Suprapubic skin (tissue), 4 donors: ENCODE data around the gene BEST2. TPM values are rescaled to one million over a fixed set of nuclear protein-coding genes. Genes with fewer than 3 reads are reported as not detected.

Experiments used
- DNase-seq, 2 donors: peaks; one replicate each; pipeline ENCODE4 v3.0.0-alpha.2; 2019; ENCODE audit warnings: low spot score in 2 of 2
- H3K27ac ChIP-seq: fragments of 200-600 bp; sonication (generic); one replicate; pipeline ENCODE4 v1.5.1; 2019
- H3K27me3 ChIP-seq: fragments of 200-600 bp; sonication (generic); one replicate; pipeline ENCODE4 v1.5.1; 2019
- H3K36me3 ChIP-seq: fragments of 200-600 bp; sonication (generic); one replicate; pipeline ENCODE4 v1.5.1; 2019
- H3K4me1 ChIP-seq: fragments of 200-600 bp; sonication (generic); one replicate; pipeline ENCODE4 v1.5.1; 2019
- H3K4me3 ChIP-seq: fragments of 200-600 bp; sonication (generic); one replicate; pipeline ENCODE4 v1.5.1; 2019; ENCODE audit warnings: mild to moderate bottlenecking
- H3K9me3 ChIP-seq: fragments of 200-600 bp; sonication (generic); one replicate; pipeline ENCODE4 v1.5.1; 2019
- EP300 ChIP-seq: sonication (generic); formaldehyde crosslinking; IDR thresholded peaks from one replicate; pipeline ENCODE4 v1.6.1; 2017; ENCODE audit warnings: antibody characterized with exemption
- POLR2A ChIP-seq, 2 donors: fragments of 450-650 bp; IDR thresholded peaks; one replicate each; pipeline ENCODE4 v1.6.1; 2017; ENCODE audit warnings: antibody characterized with exemption in 2 of 2, mild to moderate bottlenecking in 2 of 2, moderate library complexity in 2 of 2
- POLR2AphosphoS5 ChIP-seq, 3 donors: sonication (generic); formaldehyde crosslinking; IDR thresholded peaks; one replicate each; pipeline ENCODE4 v1.6.1; 2017; ENCODE audit warnings: antibody characterized with exemption in 3 of 3
- WGBS: methylation state at CpG from one replicate; pipeline ENCODE4 v1.1.5; 2018; 5-methylcytosine and 5-hydroxymethylcytosine counted together
- total RNA-seq, 4 donors: library from RNA; depleted of rRNA; stranded (reverse); fragments of >200 nt; gene quantifications; one replicate each; pipeline ENCODE4 v1.1.0, GENCODE V29; 2016
- TF ChIP-seq, protein P1 (sequence below), 2 donors: fragments of 200-600 bp in 1 of 2; fragments of 450-650 bp in 1 of 2; sonication (generic) in 1 of 2; IDR thresholded peaks; one replicate each; pipeline ENCODE4 v1.5.1; 2016 to 2019; ENCODE audit warnings: antibody characterized with exemption in 2 of 2, mild to moderate bottlenecking in 1 of 2, moderate library complexity in 1 of 2

The BEST2 gene
- total RNA-seq, 4 donors from 2014 or later, result 18.2 to 62.0 (median 46.8) TPM

DNA sequence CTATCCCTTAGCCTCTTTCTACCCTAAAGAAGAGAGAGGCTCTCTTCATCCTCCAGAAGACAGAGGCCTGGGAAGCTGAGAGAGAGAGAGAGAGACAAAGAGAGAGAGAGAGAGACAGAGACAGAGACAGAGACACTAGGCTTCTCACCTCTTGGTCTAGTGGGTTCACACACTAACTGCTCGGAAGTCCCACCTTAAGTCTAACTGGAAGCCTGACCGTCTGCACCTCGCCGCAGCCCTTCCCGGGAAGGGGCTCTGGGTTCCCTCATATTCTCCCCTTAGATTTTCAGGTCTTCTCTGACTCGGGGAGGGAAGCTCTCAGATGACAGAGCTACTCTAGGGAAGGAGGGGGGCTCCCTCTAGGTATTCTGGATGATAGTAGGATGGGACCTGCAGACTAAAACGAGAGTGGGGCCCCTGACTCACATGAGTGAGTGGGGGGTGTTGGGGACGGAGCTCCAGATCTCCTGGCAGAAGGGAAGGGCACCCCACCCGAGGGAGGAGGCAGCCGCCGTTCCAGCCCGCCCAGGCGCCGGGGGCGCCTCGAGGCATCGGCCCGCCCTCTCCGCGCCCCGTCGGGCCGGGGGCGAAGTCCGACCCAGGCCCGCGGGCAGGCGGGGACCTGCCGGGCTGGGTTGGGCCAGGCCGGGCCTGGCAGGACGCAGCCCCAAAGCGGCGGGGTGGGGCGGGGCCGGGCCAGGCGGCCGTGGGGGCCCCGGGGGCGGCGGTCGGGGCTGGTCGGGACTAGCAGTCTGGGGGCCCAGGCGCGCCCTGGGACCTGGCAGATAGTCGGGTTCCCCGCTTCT lies 37.7 kb downstream of the BEST2 start:
- Histone ChIP-seq H3K27ac (peak overlapping the region; percentile 97), H3K4me3 (peak overlapping the region; percentile 88), H3K9me3 (no peaks in the 10 kb centered on the region), H3K27me3 (no peaks in the 10 kb centered on the region), H3K4me1 (peaks cover 69% of the 10 kb centered on the region), H3K36me3 (no peaks in the 10 kb centered on the region)
- 1% methylated on average over 7 of the region's 46 CpGs for WGBS
- DNase-seq, result peak in 1 of 2 donors; percentile 79
- TF ChIP-seq, protein P1, sequence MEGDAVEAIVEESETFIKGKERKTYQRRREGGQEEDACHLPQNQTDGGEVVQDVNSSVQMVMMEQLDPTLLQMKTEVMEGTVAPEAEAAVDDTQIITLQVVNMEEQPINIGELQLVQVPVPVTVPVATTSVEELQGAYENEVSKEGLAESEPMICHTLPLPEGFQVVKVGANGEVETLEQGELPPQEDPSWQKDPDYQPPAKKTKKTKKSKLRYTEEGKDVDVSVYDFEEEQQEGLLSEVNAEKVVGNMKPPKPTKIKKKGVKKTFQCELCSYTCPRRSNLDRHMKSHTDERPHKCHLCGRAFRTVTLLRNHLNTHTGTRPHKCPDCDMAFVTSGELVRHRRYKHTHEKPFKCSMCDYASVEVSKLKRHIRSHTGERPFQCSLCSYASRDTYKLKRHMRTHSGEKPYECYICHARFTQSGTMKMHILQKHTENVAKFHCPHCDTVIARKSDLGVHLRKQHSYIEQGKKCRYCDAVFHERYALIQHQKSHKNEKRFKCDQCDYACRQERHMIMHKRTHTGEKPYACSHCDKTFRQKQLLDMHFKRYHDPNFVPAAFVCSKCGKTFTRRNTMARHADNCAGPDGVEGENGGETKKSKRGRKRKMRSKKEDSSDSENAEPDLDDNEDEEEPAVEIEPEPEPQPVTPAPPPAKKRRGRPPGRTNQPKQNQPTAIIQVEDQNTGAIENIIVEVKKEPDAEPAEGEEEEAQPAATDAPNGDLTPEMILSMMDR (IDR thresholded peaks at IDR 0.05), result no peak
- TF ChIP-seq POLR2AphosphoS5 (IDR thresholded peaks at IDR 0.05) (no peak), POLR2A (IDR thresholded peaks at IDR 0.05) (peak in 1 of 2 donors; percentile 16), EP300 (no peak)

DNA sequence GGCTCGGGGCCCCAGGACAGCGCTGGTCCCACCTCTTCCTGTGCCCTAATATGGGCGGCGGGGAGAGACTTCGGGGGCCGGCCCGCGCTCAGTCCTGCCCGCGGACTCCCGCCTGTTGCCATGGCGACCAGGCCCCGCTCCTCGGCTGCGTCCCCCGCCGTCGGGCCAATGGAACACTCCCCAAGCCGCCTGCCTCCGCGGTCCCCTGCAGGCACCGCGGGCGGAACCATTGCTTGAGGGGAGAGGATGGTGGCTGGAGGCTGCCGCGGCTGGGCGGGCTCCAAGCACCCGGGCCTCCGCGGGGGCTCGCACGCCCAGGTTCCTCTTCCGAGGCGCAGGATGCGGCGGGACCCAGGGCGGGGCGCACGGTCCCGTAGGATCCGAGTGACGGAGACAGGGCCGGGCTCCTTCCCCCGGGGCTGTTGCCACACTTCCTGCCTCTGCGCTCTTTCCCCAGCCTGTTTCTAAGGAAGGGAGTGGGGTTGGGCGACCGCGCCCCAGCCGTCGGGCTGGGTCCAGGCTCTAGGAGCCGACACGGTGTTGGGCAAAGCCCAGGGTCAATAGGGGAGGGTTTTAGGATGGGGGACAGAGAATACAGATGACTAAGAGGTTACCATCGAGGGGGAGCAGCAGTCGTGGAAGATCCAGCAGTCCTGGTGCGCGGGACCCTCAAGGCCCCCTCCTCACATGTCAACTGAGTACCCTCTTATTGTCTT lies 38.5 kb downstream of the BEST2 start:
- H3K27ac ChIP-seq, result peak overlapping the region; percentile 97
- peaks cover 69% of the 10 kb centered on the region for H3K4me1 ChIP-seq
- no peak for TF ChIP-seq EP300
- TF ChIP-seq, protein P1 (IDR thresholded peaks at IDR 0.05), result no peak
- peak in 1 of 2 donors; percentile 75 for TF ChIP-seq POLR2A (IDR thresholded peaks at IDR 0.05)
- peak; percentile 60 to 97 (median 92) for TF ChIP-seq POLR2AphosphoS5 (IDR thresholded peaks at IDR 0.05)
- whole genome bisulfite sequencing, result under 1% methylated on average over 15 of the region's 56 CpGs
- no peaks in the 10 kb centered on the region for H3K9me3 ChIP-seq
- DNase-seq, result peak; percentile 97 to 98
- peak overlapping the region; percentile 88 for H3K4me3 ChIP-seq
- H3K36me3 ChIP-seq, result no peaks in the 10 kb centered on the region
- no peaks in the 10 kb centered on the region for H3K27me3 ChIP-seq

GRCh38 chr19:12790628-12791344 lies 39.2 kb downstream of the BEST2 start:
- H3K4me1 ChIP-seq, result peaks cover 69% of the 10 kb centered on the region
- WGBS, result 2% methylated on average over 22 of the region's 22 CpGs
- TF ChIP-seq POLR2AphosphoS5 (IDR thresholded peaks at IDR 0.05), result no peak
- no peak for TF ChIP-seq EP300
- no peak for TF ChIP-seq POLR2A (IDR thresholded peaks at IDR 0.05)
- TF ChIP-seq, protein P1 (IDR thresholded peaks at IDR 0.05), result no peak
- H3K9me3 ChIP-seq, result no peaks in the 10 kb centered on the region
- DNase-seq, result peak in 1 of 2 donors; percentile 70
- no peaks in the 10 kb centered on the region for H3K27me3 ChIP-seq
- H3K27ac ChIP-seq, result peak overlapping the region; percentile 97
- no peaks in the 10 kb centered on the region for H3K36me3 ChIP-seq
- H3K4me3 ChIP-seq, result peak overlapping the region; percentile 88

- DNase-seq, result peak; percentile 98 to 99
- peak within 1 kb of the TSS; percentile 97 for H3K27ac ChIP-seq
- TF ChIP-seq, protein P1 (IDR thresholded peaks at IDR 0.05), result peak in 1 of 2 donors; percentile 5
- TF ChIP-seq POLR2A (IDR thresholded peaks at IDR 0.05) (peak; percentile 100), POLR2AphosphoS5 (IDR thresholded peaks at IDR 0.05) (peak; percentile 100), EP300 (peak; percentile 76)
- H3K4me3 ChIP-seq, result peak within 1 kb of the TSS; percentile 88
- H3K4me1 ChIP-seq, result peaks cover 69% of the 10 kb centered on the region
- no peaks in the 10 kb centered on the region for H3K27me3 ChIP-seq
- H3K9me3 ChIP-seq, result no peaks in the 10 kb centered on the region
- 4% methylated on average over 20 of the region's 73 CpGs for WGBS
- H3K36me3 ChIP-seq, result no peaks in the 10 kb centered on the region
Observed at GRCh38 chr19:12791345-12792050, 39.9 kb downstream of the BEST2 start, which contains the start of gene JUNB. Gene JUNB (plus strand): TSS chr19:12791486. CDS start chr19:12791772, 286 bp downstream.
